Duodenal mucosa (tissue), 2 donors: ENCODE results near the gene TOR2A.

Experiments
- H3K27ac ChIP-seq: one replicate; pipeline ENCODE4 v1.7.0; 2013; ENCODE audit warnings: low read depth, low read length
- H3K27me3 ChIP-seq, 2 donors: one replicate each; pipeline ENCODE4 v1.7.0; 2013; ENCODE audit warnings: low read length in 2 of 2, control low read depth in 1 of 2; ENCODE audit not compliant: insufficient read depth in 2 of 2, control insufficient read depth in 1 of 2
- H3K36me3 ChIP-seq, 2 donors: one replicate each; pipeline ENCODE4 v1.7.0; 2013; ENCODE audit warnings: low read length in 2 of 2, control low read depth in 1 of 2; ENCODE audit not compliant: insufficient read depth in 2 of 2, control insufficient read depth in 1 of 2
- H3K4me1 ChIP-seq, 2 donors: one replicate each; pipeline ENCODE4 v1.7.0; 2013; ENCODE audit warnings: low read length in 2 of 2, control low read depth in 1 of 2; ENCODE audit not compliant: insufficient read depth in 2 of 2, control insufficient read depth in 1 of 2
- H3K4me3 ChIP-seq, 2 donors: one replicate each; pipeline ENCODE4 v1.7.0; 2013; ENCODE audit warnings: low read length in 2 of 2, low read depth in 1 of 2
- H3K9ac ChIP-seq, 2 donors: one replicate each; pipeline ENCODE4 v1.7.0; 2013; ENCODE audit warnings: low read length in 2 of 2, low read depth in 1 of 2
- H3K9me3 ChIP-seq, 2 donors: one replicate each; pipeline ENCODE4 v1.7.0; 2013; ENCODE audit warnings: low read length in 2 of 2, control low read depth in 1 of 2; ENCODE audit not compliant: control insufficient read depth in 1 of 2

The TOR2A gene

GRCh38 chr9:127689329-127690000, 45.6 kb downstream of the TOR2A start:
- Histone ChIP-seq H3K9me3 (no peaks in the 10 kb centered on the region), H3K27me3 (no peaks in the 10 kb centered on the region), H3K9ac (no peak overlapping the region), H3K27ac (no peak overlapping the region), H3K36me3 (peaks cover 0 to 9% of the 10 kb centered on the region in 2 donors), H3K4me3 (no peak overlapping the region), H3K4me1 (no peaks in the 10 kb centered on the region)

GRCh38 chr9:127686461-127687393, 48.4 kb downstream of the TOR2A start:
- H3K4me1 ChIP-seq: no peaks in the 10 kb centered on the region
- no peak overlapping the region for H3K4me3 ChIP-seq
- no peaks in the 10 kb centered on the region for H3K27me3 ChIP-seq
- no peaks in the 10 kb centered on the region for H3K9me3 ChIP-seq
- peaks cover 0 to 16% of the 10 kb centered on the region in 2 donors for H3K36me3 ChIP-seq
- no peak overlapping the region for H3K27ac ChIP-seq
- no peak overlapping the region for H3K9ac ChIP-seq

GRCh38 chr9:127684576-127684975, 50.5 kb downstream of the TOR2A start:
- Histone ChIP-seq H3K27ac (no peak overlapping the region), H3K4me3 (no peak overlapping the region), H3K36me3 (peaks cover 0 to 16% of the 10 kb centered on the region in 2 donors), H3K9me3 (no peaks in the 10 kb centered on the region), H3K27me3 (no peaks in the 10 kb centered on the region), H3K9ac (no peak overlapping the region), H3K4me1 (no peaks in the 10 kb centered on the region)

GRCh38 chr9:127683723-127684122, 51.4 kb downstream of the TOR2A start:
- Histone ChIP-seq H3K9me3 (no peaks in the 10 kb centered on the region), H3K4me1 (no peaks in the 10 kb centered on the region), H3K27ac (no peak overlapping the region)

DNA sequence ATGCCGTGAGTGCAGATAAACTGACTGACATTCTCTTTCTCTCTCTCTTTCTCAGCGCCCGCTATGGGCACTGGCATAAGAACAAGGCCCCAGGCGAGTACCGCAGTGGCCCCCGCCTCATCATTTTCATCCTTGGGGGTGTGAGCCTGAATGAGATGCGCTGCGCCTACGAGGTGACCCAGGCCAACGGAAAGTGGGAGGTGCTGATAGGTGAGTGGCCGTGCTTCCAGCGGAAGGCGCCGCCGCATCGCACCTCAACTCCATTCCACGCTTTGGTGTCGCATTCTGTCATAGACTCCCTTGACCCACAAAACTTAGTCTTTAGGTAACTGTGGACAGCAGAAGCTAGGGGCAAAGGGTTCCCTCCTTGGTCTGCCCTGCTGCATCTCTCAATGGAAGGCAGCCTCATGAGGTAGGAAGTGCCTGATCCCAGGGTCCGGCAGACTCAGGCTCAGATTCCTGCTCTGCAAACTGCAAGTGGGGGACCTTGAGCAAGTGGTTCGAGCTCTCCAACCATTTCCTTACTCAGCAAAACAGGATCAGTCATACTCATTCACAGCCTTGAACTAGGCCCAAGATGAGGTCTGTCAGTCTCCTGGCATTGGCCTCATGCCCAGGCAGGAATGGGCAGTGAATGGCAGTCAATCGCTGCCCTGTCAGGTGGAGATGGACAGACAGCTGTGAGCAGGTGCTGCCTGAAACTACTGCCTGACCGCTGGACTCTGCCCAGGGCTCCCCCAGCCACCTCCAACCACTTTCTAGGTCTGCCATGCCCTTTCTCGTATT, 52.5 kb downstream of the TOR2A start:
- H3K36me3 ChIP-seq: peaks cover 0 to 20% of the 10 kb centered on the region in 2 donors
- no peak overlapping the region for H3K4me3 ChIP-seq
- no peaks in the 10 kb centered on the region for H3K27me3 ChIP-seq

More at GRCh38 chr9:127683723-127684122, 51.4 kb downstream of the TOR2A start:
- H3K36me3 ChIP-seq: peaks cover 0 to 20% of the 10 kb centered on the region in 2 donors
- H3K9ac ChIP-seq: no peak overlapping the region
- H3K27me3 ChIP-seq: no peaks in the 10 kb centered on the region
- H3K4me3 ChIP-seq: no peak overlapping the region

More for the DNA sequence above, 52.5 kb downstream of the TOR2A start:
- H3K9me3 ChIP-seq: no peaks in the 10 kb centered on the region
- no peak overlapping the region for H3K9ac ChIP-seq
- no peaks in the 10 kb centered on the region for H3K4me1 ChIP-seq
- H3K27ac ChIP-seq: no peak overlapping the region
